WTC11 (cell line): ENCODE results near the gene AFAP1L2. TPM values are rescaled to one million over a fixed set of nuclear protein-coding genes. Genes with fewer than 3 reads are reported as not detected.

Experiments
- ATAC-seq: fragments of 200-7000 bp; cut with Tn5 transposase; 2 replicates; pipeline ENCODE4 v1.10.0; 2021; ENCODE audit warnings: mild to moderate bottlenecking, moderate library complexity
- CTCF ChIA-PET: fragments of 300-600 bp; sonication (Branson Sonifier 250); formaldehyde crosslinking; loops from one replicate; lab custom pipeline; 2021; ENCODE audit warnings: antibody characterized with exemption; lab: Charles Lee
- POLR2A ChIA-PET: fragments of 350-600 bp; sonication (Branson Sonifier 250); formaldehyde crosslinking; loops from one replicate; lab custom pipeline; 2021; ENCODE audit warnings: antibody characterized with exemption; lab: Charles Lee
- DNase-seq: peaks from one replicate; pipeline ENCODE4 v3.0.0; 2021; ENCODE audit warnings: low spot score
- H3K27ac Mint-ChIP-seq: 2 replicates; pipeline ENCODE4 v1.8.0; 2021; ENCODE audit warnings: mixed read lengths
- H3K27me3 Mint-ChIP-seq: 2 replicates; pipeline ENCODE4 v1.8.0; 2021; ENCODE audit warnings: low read depth, mild to moderate bottlenecking, moderate library complexity, mixed read lengths
- H3K36me3 Mint-ChIP-seq: 2 replicates; pipeline ENCODE4 v1.8.0; 2021; ENCODE audit warnings: mixed read lengths
- H3K4me1 Mint-ChIP-seq: 2 replicates; pipeline ENCODE4 v1.8.0; 2022; ENCODE audit warnings: mixed read lengths
- H3K4me3 Mint-ChIP-seq: 2 replicates; pipeline ENCODE4 v1.8.0; 2021; ENCODE audit warnings: mild to moderate bottlenecking, moderate library complexity, mixed read lengths
- H3K9me3 Mint-ChIP-seq: 2 replicates; pipeline ENCODE4 v1.8.0; 2021; ENCODE audit warnings: mixed read lengths
- ATF1 ChIP-seq: sonication (generic); formaldehyde crosslinking; IDR thresholded peaks from 2 replicates; pipeline ENCODE4 v1.8.1; 2023; ENCODE audit warnings: mild to moderate bottlenecking, moderate library complexity, missing genetic modification reagents
- CBFB ChIP-seq: sonication (generic); formaldehyde crosslinking; IDR thresholded peaks from 2 replicates; pipeline ENCODE4 v1.8.1; 2022; ENCODE audit warnings: mild to moderate bottlenecking, low read depth, missing genetic modification reagents
- EMX1 ChIP-seq: fragments of 250-450 bp; sonication (Bioruptor Pico); IDR thresholded peaks from 2 replicates; pipeline ENCODE4 v1.8.0; 2021; ENCODE audit warnings: mild to moderate bottlenecking
- GABPB1 ChIP-seq: sonication (generic); formaldehyde crosslinking; IDR thresholded peaks from 2 replicates; pipeline ENCODE4 v1.8.1; 2023; ENCODE audit warnings: mild to moderate bottlenecking, missing genetic modification reagents
- GRHL2 ChIP-seq: fragments of 250-450 bp; sonication (Bioruptor Pico); IDR thresholded peaks from 2 replicates; pipeline ENCODE4 v1.8.0; 2022; ENCODE audit warnings: mild to moderate bottlenecking, moderate library complexity; ENCODE audit not compliant: insufficient replicate concordance, severe bottlenecking
- HMGA2 ChIP-seq: fragments of 250-450 bp; sonication (Bioruptor Pico); IDR thresholded peaks from 2 replicates; pipeline ENCODE4 v1.4.0; 2021; ENCODE audit warnings: mild to moderate bottlenecking, moderate library complexity
- JAZF1 ChIP-seq: fragments of 250-450 bp; sonication (Bioruptor Pico); IDR thresholded peaks from 2 replicates; pipeline ENCODE4 v1.9.0; 2021; ENCODE audit warnings: moderate library complexity, mild to moderate bottlenecking, inconsistent platforms
- MXD4 ChIP-seq: fragments of 250-450 bp; sonication (Bioruptor Pico); IDR thresholded peaks from 2 replicates; pipeline ENCODE4 v1.8.0; 2021; ENCODE audit warnings: mild to moderate bottlenecking, moderate library complexity, borderline replicate concordance
- SMAD3 ChIP-seq: sonication (generic); formaldehyde crosslinking; IDR thresholded peaks from 2 replicates; pipeline ENCODE4 v1.8.0; 2022; ENCODE audit warnings: missing genetic modification reagents, mild to moderate bottlenecking, borderline replicate concordance
- TCF7 ChIP-seq: sonication (generic); formaldehyde crosslinking; IDR thresholded peaks from 2 replicates; pipeline ENCODE4 v1.8.0; 2022; ENCODE audit warnings: mild to moderate bottlenecking, low read depth, missing genetic modification reagents, moderate library complexity
- ZNF423 ChIP-seq: fragments of 250-450 bp; sonication (Bioruptor Pico); IDR thresholded peaks from 2 replicates; pipeline ENCODE4 v2.1.2; 2022; ENCODE audit warnings: mild to moderate bottlenecking, moderate library complexity
- total RNA-seq: library from RNA; stranded (reverse); gene quantifications from 3 replicates; pipeline ENCODE4 v1.2.3, GENCODE V29; 2021
- TF ChIP-seq, protein P1 (sequence below): sonication (generic); formaldehyde crosslinking; IDR thresholded peaks from 2 replicates; pipeline ENCODE4 v1.8.0; 2022; ENCODE audit warnings: mild to moderate bottlenecking, missing genetic modification reagents
- TF ChIP-seq, protein P2 (sequence below): sonication (generic); formaldehyde crosslinking; conservative IDR thresholded peaks from 2 replicates; pipeline ENCODE4 v1.8.1; 2022; ENCODE audit warnings: mild to moderate bottlenecking, missing genetic modification reagents
- TF ChIP-seq, protein P3 (sequence below): sonication (generic); formaldehyde crosslinking; IDR thresholded peaks from 2 replicates; pipeline ENCODE4 v1.8.1; 2023; ENCODE audit warnings: mild to moderate bottlenecking, missing genetic modification reagents
- TF ChIP-seq, protein P4 (sequence below): fragments of 250-450 bp; sonication (Bioruptor Pico); IDR thresholded peaks from 2 replicates; pipeline ENCODE4 v1.9.0; 2021; ENCODE audit warnings: mild to moderate bottlenecking
- TF ChIP-seq, protein P5 (sequence below): fragments of 250-450 bp; sonication (Bioruptor Pico); IDR thresholded peaks from 2 replicates; pipeline ENCODE4 v1.9.0; 2021; ENCODE audit warnings: mild to moderate bottlenecking, borderline replicate concordance
- TF ChIP-seq, protein P6 (sequence below): sonication (generic); formaldehyde crosslinking; IDR thresholded peaks from 2 replicates; pipeline ENCODE4 v1.8.1; 2023; ENCODE audit warnings: mild to moderate bottlenecking, moderate library complexity, missing genetic modification reagents
- TF ChIP-seq, protein P7 (sequence below): fragments of 250-450 bp; sonication (Bioruptor Pico); IDR thresholded peaks from 2 replicates; pipeline ENCODE4 v1.8.0; 2021; ENCODE audit warnings: mild to moderate bottlenecking
- TF ChIP-seq, protein P8 (sequence below): sonication (generic); formaldehyde crosslinking; IDR thresholded peaks from 2 replicates; pipeline ENCODE4 v1.8.1; 2023; ENCODE audit warnings: mild to moderate bottlenecking, missing genetic modification reagents, moderate library complexity
- TF ChIP-seq, protein P9 (sequence below): fragments of 250-450 bp; sonication (Bioruptor Pico); IDR thresholded peaks from 2 replicates; pipeline ENCODE4 v1.9.0; 2021; ENCODE audit warnings: moderate library complexity, mild to moderate bottlenecking, inconsistent platforms, borderline replicate concordance

Gene AFAP1L2
- total RNA-seq, 1 experiment from 2014 or later: 5.0 TPM

DNA sequence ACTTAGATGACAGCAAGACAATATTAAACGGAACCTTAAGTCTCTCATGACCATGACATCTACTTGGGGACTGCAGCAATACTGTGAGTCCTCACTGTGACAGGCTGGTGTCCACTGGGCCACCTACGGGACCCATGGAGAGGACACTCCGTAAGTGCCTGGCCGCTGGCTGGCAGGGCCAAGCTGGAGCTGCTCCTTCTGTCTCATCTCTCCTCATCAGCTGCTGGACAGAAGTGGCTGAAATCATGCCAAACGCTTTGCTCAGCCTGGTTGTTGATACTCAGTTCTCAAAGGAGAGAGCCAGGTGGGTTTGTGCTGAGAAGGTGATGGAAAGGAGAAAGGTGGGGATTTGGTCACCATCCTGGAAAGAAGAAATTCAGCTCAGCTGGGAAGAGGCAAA, 33.3 kb downstream of the AFAP1L2 start:
- DNase-seq: no peak
- Mint-ChIP-seq H3K4me1 (peaks cover 15% of the 10 kb centered on the region), H3K4me3 (no peak overlapping the region), H3K36me3 (no peaks in the 10 kb centered on the region)
- no peak for TF ChIP-seq GABPB1 (CRISPR knock-in tag)
- TF ChIP-seq, protein P1, sequence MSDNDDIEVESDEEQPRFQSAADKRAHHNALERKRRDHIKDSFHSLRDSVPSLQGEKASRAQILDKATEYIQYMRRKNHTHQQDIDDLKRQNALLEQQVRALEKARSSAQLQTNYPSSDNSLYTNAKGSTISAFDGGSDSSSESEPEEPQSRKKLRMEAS (CRISPR knock-in tag): no peak
- TF ChIP-seq JAZF1 (CRISPR knock-in tag): no peak
- TF ChIP-seq ZNF423 (CRISPR knock-in tag): no peak
- TF ChIP-seq, protein P2, sequence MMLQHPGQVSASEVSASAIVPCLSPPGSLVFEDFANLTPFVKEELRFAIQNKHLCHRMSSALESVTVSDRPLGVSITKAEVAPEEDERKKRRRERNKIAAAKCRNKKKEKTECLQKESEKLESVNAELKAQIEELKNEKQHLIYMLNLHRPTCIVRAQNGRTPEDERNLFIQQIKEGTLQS (CRISPR knock-in tag): no peak
- TF ChIP-seq, protein P3, sequence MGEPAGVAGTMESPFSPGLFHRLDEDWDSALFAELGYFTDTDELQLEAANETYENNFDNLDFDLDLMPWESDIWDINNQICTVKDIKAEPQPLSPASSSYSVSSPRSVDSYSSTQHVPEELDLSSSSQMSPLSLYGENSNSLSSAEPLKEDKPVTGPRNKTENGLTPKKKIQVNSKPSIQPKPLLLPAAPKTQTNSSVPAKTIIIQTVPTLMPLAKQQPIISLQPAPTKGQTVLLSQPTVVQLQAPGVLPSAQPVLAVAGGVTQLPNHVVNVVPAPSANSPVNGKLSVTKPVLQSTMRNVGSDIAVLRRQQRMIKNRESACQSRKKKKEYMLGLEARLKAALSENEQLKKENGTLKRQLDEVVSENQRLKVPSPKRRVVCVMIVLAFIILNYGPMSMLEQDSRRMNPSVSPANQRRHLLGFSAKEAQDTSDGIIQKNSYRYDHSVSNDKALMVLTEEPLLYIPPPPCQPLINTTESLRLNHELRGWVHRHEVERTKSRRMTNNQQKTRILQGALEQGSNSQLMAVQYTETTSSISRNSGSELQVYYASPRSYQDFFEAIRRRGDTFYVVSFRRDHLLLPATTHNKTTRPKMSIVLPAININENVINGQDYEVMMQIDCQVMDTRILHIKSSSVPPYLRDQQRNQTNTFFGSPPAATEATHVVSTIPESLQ: no peak
- TF ChIP-seq, protein P4, sequence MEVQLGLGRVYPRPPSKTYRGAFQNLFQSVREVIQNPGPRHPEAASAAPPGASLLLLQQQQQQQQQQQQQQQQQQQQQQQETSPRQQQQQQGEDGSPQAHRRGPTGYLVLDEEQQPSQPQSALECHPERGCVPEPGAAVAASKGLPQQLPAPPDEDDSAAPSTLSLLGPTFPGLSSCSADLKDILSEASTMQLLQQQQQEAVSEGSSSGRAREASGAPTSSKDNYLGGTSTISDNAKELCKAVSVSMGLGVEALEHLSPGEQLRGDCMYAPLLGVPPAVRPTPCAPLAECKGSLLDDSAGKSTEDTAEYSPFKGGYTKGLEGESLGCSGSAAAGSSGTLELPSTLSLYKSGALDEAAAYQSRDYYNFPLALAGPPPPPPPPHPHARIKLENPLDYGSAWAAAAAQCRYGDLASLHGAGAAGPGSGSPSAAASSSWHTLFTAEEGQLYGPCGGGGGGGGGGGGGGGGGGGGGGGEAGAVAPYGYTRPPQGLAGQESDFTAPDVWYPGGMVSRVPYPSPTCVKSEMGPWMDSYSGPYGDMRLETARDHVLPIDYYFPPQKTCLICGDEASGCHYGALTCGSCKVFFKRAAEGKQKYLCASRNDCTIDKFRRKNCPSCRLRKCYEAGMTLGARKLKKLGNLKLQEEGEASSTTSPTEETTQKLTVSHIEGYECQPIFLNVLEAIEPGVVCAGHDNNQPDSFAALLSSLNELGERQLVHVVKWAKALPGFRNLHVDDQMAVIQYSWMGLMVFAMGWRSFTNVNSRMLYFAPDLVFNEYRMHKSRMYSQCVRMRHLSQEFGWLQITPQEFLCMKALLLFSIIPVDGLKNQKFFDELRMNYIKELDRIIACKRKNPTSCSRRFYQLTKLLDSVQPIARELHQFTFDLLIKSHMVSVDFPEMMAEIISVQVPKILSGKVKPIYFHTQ: no peak
- TF ChIP-seq, all 79 proteins: peak for 0
- Mint-ChIP-seq H3K27me3 (no peaks in the 10 kb centered on the region), H3K27ac (no peak overlapping the region), H3K9me3 (no peaks in the 10 kb centered on the region)
- ChIA-PET POLR2A (no interaction called here), CTCF (interaction anchor here (3.6 kb wide), 1 partner anchor 17 kb away, joined by 12 read pairs; no protein-coding TSS in a partner anchor)
- ATAC-seq: no peak

DNA sequence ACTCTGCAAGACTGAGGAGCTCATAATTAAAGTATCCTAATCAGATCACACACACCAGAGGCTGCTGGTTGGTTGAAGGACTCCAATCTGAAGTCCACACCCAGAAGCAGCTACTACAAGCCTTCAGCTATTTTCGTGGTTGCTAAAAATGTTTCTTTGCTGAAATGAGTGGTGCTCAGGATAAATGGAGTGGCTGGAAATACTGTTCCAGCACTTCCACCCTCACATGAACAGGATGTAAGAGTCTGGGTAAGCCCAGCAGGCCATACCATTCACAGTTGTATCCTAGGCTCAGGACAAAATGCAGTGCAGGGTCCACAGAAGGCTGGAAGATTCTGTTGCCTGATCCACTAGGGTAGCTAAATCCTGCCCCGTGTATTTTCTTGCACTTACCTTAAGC, 34.1 kb downstream of the AFAP1L2 start:
- POLR2A ChIA-PET: no interaction called here
- no peak overlapping the region for H3K4me3 Mint-ChIP-seq
- H3K9me3 Mint-ChIP-seq: no peaks in the 10 kb centered on the region
- H3K36me3 Mint-ChIP-seq: no peaks in the 10 kb centered on the region
- H3K27me3 Mint-ChIP-seq: no peaks in the 10 kb centered on the region
- no peak overlapping the region for H3K27ac Mint-ChIP-seq
- H3K4me1 Mint-ChIP-seq: peaks cover 15% of the 10 kb centered on the region
- DNase-seq (no peak), ATAC-seq (no peak)
- CTCF ChIA-PET: interaction anchor here (3.6 kb wide), 1 partner anchor 18 kb away, joined by 12 read pairs; no protein-coding TSS in a partner anchor
- TF ChIP-seq JAZF1 (CRISPR knock-in tag) (no peak), SMAD3 (CRISPR knock-in tag) (no peak), EMX1 (no peak), ATF1 (CRISPR knock-in tag) (no peak), CBFB (CRISPR knock-in tag) (no peak), TCF7 (CRISPR knock-in tag) (no peak), ZNF423 (CRISPR knock-in tag) (no peak), HMGA2 (CRISPR knock-in tag) (no peak), MXD4 (CRISPR knock-in tag) (no peak), GRHL2 (CRISPR knock-in tag) (no peak)
- TF ChIP-seq, protein P5, sequence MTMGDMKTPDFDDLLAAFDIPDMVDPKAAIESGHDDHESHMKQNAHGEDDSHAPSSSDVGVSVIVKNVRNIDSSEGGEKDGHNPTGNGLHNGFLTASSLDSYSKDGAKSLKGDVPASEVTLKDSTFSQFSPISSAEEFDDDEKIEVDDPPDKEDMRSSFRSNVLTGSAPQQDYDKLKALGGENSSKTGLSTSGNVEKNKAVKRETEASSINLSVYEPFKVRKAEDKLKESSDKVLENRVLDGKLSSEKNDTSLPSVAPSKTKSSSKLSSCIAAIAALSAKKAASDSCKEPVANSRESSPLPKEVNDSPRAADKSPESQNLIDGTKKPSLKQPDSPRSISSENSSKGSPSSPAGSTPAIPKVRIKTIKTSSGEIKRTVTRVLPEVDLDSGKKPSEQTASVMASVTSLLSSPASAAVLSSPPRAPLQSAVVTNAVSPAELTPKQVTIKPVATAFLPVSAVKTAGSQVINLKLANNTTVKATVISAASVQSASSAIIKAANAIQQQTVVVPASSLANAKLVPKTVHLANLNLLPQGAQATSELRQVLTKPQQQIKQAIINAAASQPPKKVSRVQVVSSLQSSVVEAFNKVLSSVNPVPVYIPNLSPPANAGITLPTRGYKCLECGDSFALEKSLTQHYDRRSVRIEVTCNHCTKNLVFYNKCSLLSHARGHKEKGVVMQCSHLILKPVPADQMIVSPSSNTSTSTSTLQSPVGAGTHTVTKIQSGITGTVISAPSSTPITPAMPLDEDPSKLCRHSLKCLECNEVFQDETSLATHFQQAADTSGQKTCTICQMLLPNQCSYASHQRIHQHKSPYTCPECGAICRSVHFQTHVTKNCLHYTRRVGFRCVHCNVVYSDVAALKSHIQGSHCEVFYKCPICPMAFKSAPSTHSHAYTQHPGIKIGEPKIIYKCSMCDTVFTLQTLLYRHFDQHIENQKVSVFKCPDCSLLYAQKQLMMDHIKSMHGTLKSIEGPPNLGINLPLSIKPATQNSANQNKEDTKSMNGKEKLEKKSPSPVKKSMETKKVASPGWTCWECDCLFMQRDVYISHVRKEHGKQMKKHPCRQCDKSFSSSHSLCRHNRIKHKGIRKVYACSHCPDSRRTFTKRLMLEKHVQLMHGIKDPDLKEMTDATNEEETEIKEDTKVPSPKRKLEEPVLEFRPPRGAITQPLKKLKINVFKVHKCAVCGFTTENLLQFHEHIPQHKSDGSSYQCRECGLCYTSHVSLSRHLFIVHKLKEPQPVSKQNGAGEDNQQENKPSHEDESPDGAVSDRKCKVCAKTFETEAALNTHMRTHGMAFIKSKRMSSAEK: no peak
- TF ChIP-seq, protein P6, sequence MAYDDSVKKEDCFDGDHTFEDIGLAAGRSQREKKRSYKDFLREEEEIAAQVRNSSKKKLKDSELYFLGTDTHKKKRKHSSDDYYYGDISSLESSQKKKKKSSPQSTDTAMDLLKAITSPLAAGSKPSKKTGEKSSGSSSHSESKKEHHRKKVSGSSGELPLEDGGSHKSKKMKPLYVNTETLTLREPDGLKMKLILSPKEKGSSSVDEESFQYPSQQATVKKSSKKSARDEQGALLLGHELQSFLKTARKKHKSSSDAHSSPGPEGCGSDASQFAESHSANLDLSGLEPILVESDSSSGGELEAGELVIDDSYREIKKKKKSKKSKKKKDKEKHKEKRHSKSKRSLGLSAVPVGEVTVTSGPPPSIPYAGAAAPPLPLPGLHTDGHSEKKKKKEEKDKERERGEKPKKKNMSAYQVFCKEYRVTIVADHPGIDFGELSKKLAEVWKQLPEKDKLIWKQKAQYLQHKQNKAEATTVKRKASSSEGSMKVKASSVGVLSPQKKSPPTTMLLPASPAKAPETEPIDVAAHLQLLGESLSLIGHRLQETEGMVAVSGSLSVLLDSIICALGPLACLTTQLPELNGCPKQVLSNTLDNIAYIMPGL (CRISPR knock-in tag): no peak
- TF ChIP-seq, protein P7, sequence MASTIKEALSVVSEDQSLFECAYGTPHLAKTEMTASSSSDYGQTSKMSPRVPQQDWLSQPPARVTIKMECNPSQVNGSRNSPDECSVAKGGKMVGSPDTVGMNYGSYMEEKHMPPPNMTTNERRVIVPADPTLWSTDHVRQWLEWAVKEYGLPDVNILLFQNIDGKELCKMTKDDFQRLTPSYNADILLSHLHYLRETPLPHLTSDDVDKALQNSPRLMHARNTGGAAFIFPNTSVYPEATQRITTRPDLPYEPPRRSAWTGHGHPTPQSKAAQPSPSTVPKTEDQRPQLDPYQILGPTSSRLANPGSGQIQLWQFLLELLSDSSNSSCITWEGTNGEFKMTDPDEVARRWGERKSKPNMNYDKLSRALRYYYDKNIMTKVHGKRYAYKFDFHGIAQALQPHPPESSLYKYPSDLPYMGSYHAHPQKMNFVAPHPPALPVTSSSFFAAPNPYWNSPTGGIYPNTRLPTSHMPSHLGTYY (CRISPR knock-in tag): no peak
- TF ChIP-seq, protein P8, sequence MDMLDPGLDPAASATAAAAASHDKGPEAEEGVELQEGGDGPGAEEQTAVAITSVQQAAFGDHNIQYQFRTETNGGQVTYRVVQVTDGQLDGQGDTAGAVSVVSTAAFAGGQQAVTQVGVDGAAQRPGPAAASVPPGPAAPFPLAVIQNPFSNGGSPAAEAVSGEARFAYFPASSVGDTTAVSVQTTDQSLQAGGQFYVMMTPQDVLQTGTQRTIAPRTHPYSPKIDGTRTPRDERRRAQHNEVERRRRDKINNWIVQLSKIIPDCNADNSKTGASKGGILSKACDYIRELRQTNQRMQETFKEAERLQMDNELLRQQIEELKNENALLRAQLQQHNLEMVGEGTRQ: no peak
- TF ChIP-seq, protein P9, sequence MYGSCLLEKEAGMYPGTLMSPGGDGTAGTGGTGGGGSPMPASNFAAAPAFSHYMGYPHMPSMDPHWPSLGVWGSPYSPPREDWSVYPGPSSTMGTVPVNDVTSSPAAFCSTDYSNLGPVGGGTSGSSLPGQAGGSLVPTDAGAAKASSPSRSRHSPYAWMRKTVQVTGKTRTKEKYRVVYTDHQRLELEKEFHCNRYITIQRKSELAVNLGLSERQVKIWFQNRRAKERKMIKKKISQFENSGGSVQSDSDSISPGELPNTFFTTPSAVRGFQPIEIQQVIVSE: no peak
